GM19395 (cell line): Measurements from ENCODE around the gene RPS3A.
"Not testable (repeated sequence)": the region's sequence is repeated elsewhere in the genome, so short reads cannot be mapped to it uniquely, and the experiment has no call there.

Source experiments
- ATAC-seq: cut with Tn5 transposase; IDR thresholded peaks from one replicate; pipeline ENCODE4 v1.9.1; 2021; ENCODE audit warnings: mild to moderate bottlenecking, moderate library complexity; ENCODE audit not compliant: unreplicated experiment

Gene RPS3A

GRCh38 chr4:151114338-151114737 lies 14.9 kb downstream of the RPS3A start:
- no peak for ATAC-seq

GRCh38 chr4:151114986-151115385 lies 15.6 kb downstream of the RPS3A start:
- no peak for ATAC-seq

- peak; percentile 89 for ATAC-seq
Observed at GRCh38 chr4:151117371-151117962, 18.0 kb downstream of the RPS3A start.

- ATAC-seq: no peak
Observed at GRCh38 chr4:151129796-151130195, 30.4 kb downstream of the RPS3A start.

GRCh38 chr4:151133311-151133710 lies 33.9 kb downstream of the RPS3A start:
- ATAC-seq: no peak

- not testable (repeated sequence) for ATAC-seq
Observed at GRCh38 chr4:151136048-151136447, 36.6 kb downstream of the RPS3A start.

GRCh38 chr4:151139814-151140213 lies 40.4 kb downstream of the RPS3A start:
- ATAC-seq: no peak

GRCh38 chr4:151142758-151143157 lies 43.3 kb downstream of the RPS3A start:
- no peak for ATAC-seq

- ATAC-seq: no peak
Observed at GRCh38 chr4:151143162-151143561, 43.7 kb downstream of the RPS3A start.

GRCh38 chr4:151143811-151144210 lies 44.4 kb downstream of the RPS3A start:
- ATAC-seq: no peak

GRCh38 chr4:151144329-151145072 lies 45.1 kb downstream of the RPS3A start:
- ATAC-seq: no peak

- no peak for ATAC-seq
Observed at GRCh38 chr4:151147000-151147399, 47.6 kb downstream of the RPS3A start.

- no peak for ATAC-seq
Observed at GRCh38 chr4:151148261-151148660, 48.8 kb downstream of the RPS3A start.

GRCh38 chr4:151150821-151151580 lies 51.6 kb downstream of the RPS3A start:
- no peak for ATAC-seq

- no peak for ATAC-seq
Observed at GRCh38 chr4:151152028-151152427, 52.6 kb downstream of the RPS3A start.

- ATAC-seq: no peak
Observed at GRCh38 chr4:151153585-151153984, 54.2 kb downstream of the RPS3A start.
